ENCODE results near the gene TOP3A. TPM values are rescaled to one million over a fixed set of nuclear protein-coding genes. Genes with fewer than 3 reads are reported as not detected.
A peak's percentile ranks its signal among the peaks of the same experiment; 100 is the strongest.
"Not testable (repeated sequence)": the region's sequence is repeated elsewhere in the genome, so short reads cannot be mapped to it uniquely, and the experiment has no call there.

The TOP3A gene
- total RNA-seq, 2 experiments from 2014 or later: 21.5 to 24.8 TPM

DNA sequence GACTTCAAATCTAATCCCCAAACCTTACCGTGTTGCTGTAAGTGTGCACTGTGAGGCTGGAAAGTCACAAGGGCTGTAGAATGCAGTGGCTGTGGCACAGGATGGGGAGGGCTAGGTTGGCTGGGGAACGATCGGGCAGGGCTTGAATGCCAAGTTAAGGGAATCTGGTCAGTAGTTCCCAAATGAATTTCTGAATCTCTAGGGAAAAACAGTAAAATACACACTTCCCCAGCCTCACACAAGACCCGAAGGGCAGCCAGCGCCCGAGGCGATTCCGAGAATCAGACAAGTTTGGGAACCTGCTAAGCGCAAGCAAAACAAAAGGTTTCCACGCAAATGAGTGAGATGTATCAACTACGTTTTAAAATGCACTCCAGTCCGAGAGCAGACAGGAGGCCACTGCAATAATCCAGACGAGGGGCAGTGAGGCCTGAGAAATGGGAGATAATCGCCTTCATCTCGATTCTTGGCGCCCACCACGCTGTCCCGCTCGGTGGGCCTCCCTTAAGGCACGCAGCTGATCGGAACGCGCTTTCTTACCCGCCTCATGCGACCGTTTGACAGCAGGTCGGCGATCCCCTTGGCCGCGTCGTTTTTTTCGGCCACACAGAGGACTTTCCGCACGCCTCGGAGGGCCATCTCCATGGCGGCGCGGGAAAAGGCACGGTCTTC, 599 bp downstream of the TOP3A start:
- CTCF ChIA-PET: interaction anchor here (0.7 kb wide), 1 partner anchor 1487 kb away, joined by 3 read pairs; no protein-coding TSS in a partner anchor
- Mint-ChIP-seq H3K36me3 (ENCODE audit: low read depth) (peaks cover 55% of the 10 kb centered on the region), H3K4me3 (peak overlapping the region; percentile 93), H3K27ac (peak overlapping the region; percentile 84), H3K9me3 (no peaks in the 10 kb centered on the region), H3K4me1 (ENCODE audit: low read depth) (peaks cover 78% of the 10 kb centered on the region), H3K27me3 (no peaks in the 10 kb centered on the region)
- Histone ChIP-seq H3K9me3 (ENCODE audit: control insufficient read depth in 1 of 2, insufficient read depth in 1 of 2, low read length in 2 of 2) (no peaks in the 10 kb centered on the region), H3K4me3 (ENCODE audit: low read length) (peak overlapping the region; percentile 86), H3K36me3 (ENCODE audit: insufficient read depth, low read length) (peaks cover 31% of the 10 kb centered on the region), H3K27ac (ENCODE audit: low read depth in 1 of 2, low read length in 2 of 2) (peak overlapping the region; percentile 96 to 98), H3K27me3 (ENCODE audit: control insufficient read depth in 1 of 2, insufficient read depth in 2 of 2, low read length in 2 of 2) (no peaks in the 10 kb centered on the region), H3K4me1 (ENCODE audit: insufficient read depth, low read length) (peaks cover 67% of the 10 kb centered on the region)
- ATAC-seq (ENCODE audit: poor library complexity) (peak; percentile 1), DNase-seq (peak in 2 of 14 experiments; percentile 4 to 7)
- POLR2A ChIA-PET: interaction anchor here (0.7 to 1.4 kb wide), 8 partner anchors 49 to 342 kb away, joined by 3 to 14 read pairs (median 3); partner anchors contain the start of genes ALKBH5, DRC3, DRG2 and LLGL1
- intact Hi-C loops (cut with DNase I, micrococcal nuclease): loop anchor here (2.0 to 10.0 kb wide), 3 partner anchors 227 to 721 kb away; partner anchors contain the start of genes DRC3 (in 1 of the 2), DRG2 (in 1 of the 2) and TOM1L2 (in 1 of the 2)
- no peak for TF ChIP-seq CTCF (IDR thresholded peaks at IDR 0.05)

DNA sequence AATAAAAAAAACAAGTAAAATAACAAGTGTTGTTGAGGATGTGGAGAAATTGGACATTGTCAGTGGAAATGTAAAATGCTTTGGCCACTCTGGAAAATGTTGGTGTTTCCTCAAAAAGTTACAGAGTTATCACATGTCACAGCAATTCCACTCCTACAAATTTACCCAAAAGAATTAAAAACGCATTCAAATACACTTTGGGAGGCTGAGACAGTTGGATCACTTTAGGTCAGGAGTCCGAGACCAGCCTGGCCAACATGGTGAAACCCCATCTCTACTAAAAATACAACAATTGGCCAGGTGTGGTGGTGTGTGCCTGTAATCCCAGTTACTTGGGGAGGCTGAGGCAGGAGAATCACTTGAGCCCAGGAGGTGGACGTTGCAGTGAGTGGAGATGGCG, 5.6 kb downstream of the TOP3A start:
- DNase-seq (no peak), ATAC-seq (ENCODE audit: poor library complexity) (no peak)
- Histone ChIP-seq H3K27me3 (ENCODE audit: control insufficient read depth in 1 of 2, insufficient read depth in 2 of 2, low read length in 2 of 2) (no peaks in the 10 kb centered on the region), H3K27ac (ENCODE audit: low read depth in 1 of 2, low read length in 2 of 2) (no peak overlapping the region), H3K4me3 (ENCODE audit: low read length) (no peak overlapping the region), H3K4me1 (ENCODE audit: insufficient read depth, low read length) (peaks cover 24% of the 10 kb centered on the region), H3K36me3 (ENCODE audit: insufficient read depth, low read length) (peaks cover 54% of the 10 kb centered on the region), H3K9me3 (ENCODE audit: control insufficient read depth in 1 of 2, insufficient read depth in 1 of 2, low read length in 2 of 2) (no peaks in the 10 kb centered on the region)
- Mint-ChIP-seq H3K4me3 (no peak overlapping the region), H3K4me1 (ENCODE audit: low read depth) (peaks cover 33% of the 10 kb centered on the region), H3K36me3 (ENCODE audit: low read depth) (peaks cover 57% of the 10 kb centered on the region), H3K27me3 (no peaks in the 10 kb centered on the region), H3K9me3 (no peaks in the 10 kb centered on the region), H3K27ac (no peak overlapping the region)
- ChIA-PET POLR2A (no interaction called here), CTCF (no interaction called here)
- no peak for TF ChIP-seq CTCF (IDR thresholded peaks at IDR 0.05)
- intact Hi-C loops (cut with DNase I, micrococcal nuclease): no loop called here

- ATAC-seq (ENCODE audit: poor library complexity); H3K27ac ChIP-seq (ENCODE audit: low read depth in 1 of 2, low read length in 2 of 2); DNase-seq; H3K27ac Mint-ChIP-seq; CTCF ChIA-PET; H3K27me3 ChIP-seq (ENCODE audit: control insufficient read depth in 1 of 2, insufficient read depth in 2 of 2, low read length in 2 of 2); H3K9me3 ChIP-seq (ENCODE audit: control insufficient read depth in 1 of 2, insufficient read depth in 1 of 2, low read length in 2 of 2); POLR2A ChIA-PET; H3K9me3 Mint-ChIP-seq; H3K27me3 Mint-ChIP-seq; H3K4me3 ChIP-seq (ENCODE audit: low read length); H3K4me1 ChIP-seq (ENCODE audit: insufficient read depth, low read length); H3K4me1 Mint-ChIP-seq (ENCODE audit: low read depth); H3K4me3 Mint-ChIP-seq; intact Hi-C loops (cut with DNase I, micrococcal nuclease): not testable (repeated sequence)
- peaks cover 79% of the 10 kb centered on the region for H3K36me3 Mint-ChIP-seq (ENCODE audit: low read depth)
- H3K36me3 ChIP-seq (ENCODE audit: insufficient read depth, low read length): peaks cover 77% of the 10 kb centered on the region
Measured at GRCh38 chr17:18303206-18303605, 11.6 kb downstream of the TOP3A start.
